H1 (cell line): ENCODE data around the gene SLC22A31. TPM values are rescaled to one million over a fixed set of nuclear protein-coding genes. Genes with fewer than 3 reads are reported as not detected.

ENCODE experiments used
- CTCF ChIA-PET: fragments of 300-600 bp; sonication (Branson Sonifier 250); formaldehyde crosslinking; loops from one replicate; lab custom pipeline; 2021; ENCODE audit not compliant: partially characterized antibody; lab: Charles Lee
- POLR2A ChIA-PET: fragments of 300-600 bp; sonication (Branson Sonifier 250); formaldehyde crosslinking; loops from one replicate; lab custom pipeline; 2021; ENCODE audit warnings: inconsistent platforms; ENCODE audit not compliant: partially characterized antibody; lab: Charles Lee
- DNase-seq, 2 experiments: peaks; one replicate each; pipeline versions ENCODE4 v3.0.0 to v3.0.0-alpha.2; 2010 to 2022; ENCODE audit warnings: low spot score in 2 of 2, low read depth in 1 of 2, mixed read lengths in 1 of 2
- FAIRE-seq: peaks from 2 replicates; lab custom pipeline; 2011; peaks lifted over from hg19 to GRCh38; lab: Jason Lieb, UNC
- H2AFZ ChIP-seq: 2 replicates; pipeline ENCODE4 v1.8.1; 2012; ENCODE audit warnings: low read length, inconsistent platforms
- H2AK5ac ChIP-seq: 2 replicates; pipeline ENCODE4 v1.6.1; 2013; ENCODE audit warnings: low read depth, low read length
- H2BK120ac ChIP-seq: replicated peaks from 2 replicates; pipeline ENCODE3; 2013; ENCODE audit warnings: low read depth, low read length, inconsistent platforms
- H2BK12ac ChIP-seq: 2 replicates; pipeline ENCODE4 v1.6.1; 2013; ENCODE audit warnings: low read depth, low read length
- H2BK15ac ChIP-seq: 2 replicates; pipeline ENCODE4 v1.6.1; 2013; ENCODE audit warnings: low read length
- H2BK20ac ChIP-seq: 2 replicates; pipeline ENCODE4 v1.6.1; 2013; ENCODE audit warnings: low read length
- H2BK5ac ChIP-seq: 2 replicates; pipeline ENCODE4 v1.6.1; 2013; ENCODE audit warnings: low read depth, low read length
- H3K14ac ChIP-seq: 2 replicates; pipeline ENCODE4 v1.6.1; 2013; ENCODE audit warnings: inconsistent platforms; ENCODE audit not compliant: insufficient read length
- H3K18ac ChIP-seq: 2 replicates; pipeline ENCODE4 v1.6.1; 2013; ENCODE audit warnings: low read length; ENCODE audit errors: extremely low read depth
- H3K23ac ChIP-seq: 2 replicates; pipeline ENCODE4 v1.6.1; 2013; ENCODE audit warnings: inconsistent platforms; ENCODE audit not compliant: insufficient read length
- H3K23me2 ChIP-seq: 2 replicates; pipeline ENCODE4 v1.6.1; 2013; ENCODE audit warnings: low read depth, low read length
- H3K27ac ChIP-seq: 2 replicates; pipeline ENCODE4 v1.6.1; 2011; ENCODE audit warnings: low read depth, low read length, inconsistent platforms
- H3K27me3 ChIP-seq, 4 experiments: replicated peaks in 1 of 4; 1 replicate in 1 of 4; 2 replicates in 3 of 4; pipeline versions ENCODE4 v1.6.1 to v1.8.1; 2011 to 2013; ENCODE audit warnings: low read length in 3 of 4, mild to moderate bottlenecking in 3 of 4, inconsistent platforms in 2 of 4, mixed read lengths in 2 of 4, moderate library complexity in 1 of 4; ENCODE audit not compliant: control insufficient read depth in 3 of 4, insufficient read depth in 3 of 4; ENCODE audit errors: extremely low read depth in 1 of 4
- H3K36me3 ChIP-seq, 4 experiments: 2 replicates each; pipeline versions ENCODE4 v1.6.1 to v1.8.1; 2011 to 2013; ENCODE audit warnings: mild to moderate bottlenecking in 4 of 4, low read length in 3 of 4, moderate library complexity in 2 of 4, control low read depth in 1 of 4, inconsistent platforms in 1 of 4; ENCODE audit not compliant: insufficient read depth in 4 of 4, control insufficient read depth in 2 of 4
- H3K4ac ChIP-seq: replicated peaks from 2 replicates; pipeline ENCODE3; 2013; ENCODE audit warnings: low read length, low read depth, mixed read lengths, inconsistent platforms; ENCODE audit not compliant: insufficient read length
- H3K4me1 ChIP-seq, 4 experiments: replicated peaks in 1 of 4; 1 replicate in 1 of 4; 2 replicates in 3 of 4; pipeline versions ENCODE4 v1.6.1 to v1.8.1; 2011 to 2013; ENCODE audit warnings: low read length in 3 of 4, inconsistent platforms in 2 of 4, mixed read lengths in 1 of 4; ENCODE audit not compliant: insufficient read depth in 4 of 4, control insufficient read depth in 3 of 4
- H3K4me2 ChIP-seq, 2 experiments: 2 replicates each; pipeline versions ENCODE4 v1.6.1 to v1.8.1; 2011 to 2013; ENCODE audit warnings: low read depth in 2 of 2, low read length in 2 of 2, control low read depth in 1 of 2, inconsistent platforms in 1 of 2, mild to moderate bottlenecking in 1 of 2; ENCODE audit not compliant: insufficient read depth in 1 of 2
- H3K4me3 ChIP-seq, 4 experiments: fragments of 200-600, 300-600 bp in 1 of 4; sonication (generic), shearing (Covaris generic), sonication (Bioruptor Twin) in 1 of 4; 2 replicates each; pipeline versions ENCODE4 v1.5.1 to v1.8.1; 2011 to 2016; ENCODE audit warnings: low read length in 4 of 4, low read depth in 3 of 4, control low read depth in 2 of 4, inconsistent platforms in 2 of 4, mild to moderate bottlenecking in 2 of 4, mixed read lengths in 1 of 4, moderate library complexity in 1 of 4; ENCODE audit not compliant: insufficient read depth in 2 of 4; ENCODE audit errors: extremely low read depth in 1 of 4
- H3K56ac ChIP-seq: replicated peaks from 2 replicates; pipeline ENCODE3; 2013; ENCODE audit warnings: low read depth, mild to moderate bottlenecking, mixed read lengths, low read length, inconsistent platforms; ENCODE audit not compliant: insufficient read length
- H3K79me1 ChIP-seq: 2 replicates; pipeline ENCODE4 v1.6.1; 2013; ENCODE audit warnings: low read depth, low read length, control low read depth
- H3K79me2 ChIP-seq, 2 experiments: 2 replicates each; pipeline versions ENCODE4 v1.6.1 to v1.8.1; 2012 to 2013; ENCODE audit warnings: low read length in 2 of 2, mild to moderate bottlenecking in 2 of 2, inconsistent platforms in 1 of 2; ENCODE audit not compliant: insufficient read depth in 2 of 2, control insufficient read depth in 1 of 2
- H3K9ac ChIP-seq, 4 experiments: replicated peaks in 1 of 4; 1 replicate in 1 of 4; 2 replicates in 3 of 4; pipeline versions ENCODE4 v1.6.1 to v1.8.1; 2011 to 2013; ENCODE audit warnings: low read depth in 3 of 4, low read length in 3 of 4, control low read depth in 2 of 4, mild to moderate bottlenecking in 2 of 4, moderate library complexity in 2 of 4, inconsistent platforms in 1 of 4; ENCODE audit errors: extremely low read depth in 1 of 4
- H3K9me3 ChIP-seq, 2 experiments: 2 replicates each; pipeline versions ENCODE4 v1.6.1 to v1.8.1; 2012 to 2013; ENCODE audit warnings: mild to moderate bottlenecking in 2 of 2, moderate library complexity in 2 of 2, control low read depth in 1 of 2, inconsistent platforms in 1 of 2, low read depth in 1 of 2, low read length in 1 of 2, mixed read lengths in 1 of 2; ENCODE audit not compliant: insufficient read depth in 2 of 2
- H4K20me1 ChIP-seq, 2 experiments: replicated peaks in 1 of 2; 2 replicates each; pipeline versions ENCODE3 to v1.8.1; 2011 to 2013; ENCODE audit warnings: inconsistent platforms in 2 of 2, low read length in 2 of 2, mild to moderate bottlenecking in 1 of 2; ENCODE audit not compliant: insufficient read depth in 2 of 2, control insufficient read depth in 1 of 2
- H4K5ac ChIP-seq: 2 replicates; pipeline ENCODE4 v1.6.1; 2013; ENCODE audit warnings: low read length, low read depth, mixed read lengths, inconsistent platforms; ENCODE audit not compliant: insufficient read length
- H4K8ac ChIP-seq: 2 replicates; pipeline ENCODE4 v1.8.0; 2013; ENCODE audit warnings: mild to moderate bottlenecking, moderate library complexity, low read length, inconsistent platforms; ENCODE audit not compliant: insufficient read depth; ENCODE audit errors: extremely low read depth
- H4K91ac ChIP-seq: replicated peaks from 2 replicates; pipeline ENCODE3; 2013; ENCODE audit warnings: low read length, mixed read lengths, inconsistent platforms; ENCODE audit not compliant: insufficient read length
- PHF8 ChIP-seq: fragments of 200-600 bp; sonication (generic); conservative IDR thresholded peaks from 2 replicates; pipeline ENCODE4 v1.7.1; 2012; ENCODE audit warnings: low read depth, mild to moderate bottlenecking, inconsistent platforms, low read length, moderate library complexity
- WGBS, 2 experiments: shearing (Covaris generic) in 1 of 2; methylation state at CpG; one replicate each; pipeline versions ENCODE4 v1.1.6 to v1.1.7; 2013 to 2015; ENCODE audit warnings: low lambda C conversion rate in 2 of 2, mixed read lengths in 2 of 2, inconsistent platforms in 1 of 2, low coverage in 1 of 2, missing lambda C conversion rate in 1 of 2; ENCODE audit not compliant: insufficient replicate concordance in 2 of 2, insufficient coverage in 1 of 2, insufficient read length in 1 of 2; ENCODE audit errors: extremely low coverage in 1 of 2, missing lambda C conversion rate in 1 of 2; 5-methylcytosine and 5-hydroxymethylcytosine counted together
- polyA plus RNA-seq, 7 experiments: library from polyadenylated mRNA; depleted of rRNA in 3 of 7; stranded (reverse) in 5 of 7; unstranded in 2 of 7; fragments of >200 nt in 5 of 7; fragments of 200-250 nt in 2 of 7; gene quantifications; 1 replicate in 5 of 7; 2 replicates in 1 of 7; 4 replicates in 1 of 7; pipeline versions ENCODE4 v1.2.1 to v1.2.3, GENCODE V29; 2011 to 2013; ENCODE audit warnings: missing spikeins in 2 of 7, mixed read lengths in 2 of 7
- total RNA-seq: library from RNA; stranded (reverse); fragmentation: NEBNext Ultra II Directional; extraction: Animal tissue kit (Norgen Biotek cat#: 25700); gene quantifications from 2 replicates; pipeline ENCODE4 v1.2.1, GENCODE V29; 2021

Gene SLC22A31
- total and polyA plus RNA-seq, 2 of the 8 experiments (the other 6 are each of a cell fraction or from before 2014, with no cell fraction given), result 7.7 to 10.6 TPM

- Histone ChIP-seq H3K23ac (no peak overlapping the region), H3K9ac (no peak overlapping the region), H2BK120ac (no peak overlapping the region), H3K56ac (no peak overlapping the region), H3K79me1 (peaks cover 9% of the 10 kb centered on the region; the same call in 1 of the 2 replicates), H3K79me2 (peaks cover 0 to 5% of the 10 kb centered on the region in 2 experiments; a peak in 1 of 4 replicates), H3K4ac (no peak overlapping the region), H2AFZ (no peak overlapping the region), H3K27ac (no peak overlapping the region), H2BK20ac (no peak overlapping the region), H2AK5ac (no peak overlapping the region), H4K8ac (no peak overlapping the region), H4K91ac (no peak overlapping the region), H3K4me3 (no peak overlapping the region), H3K27me3 (no peaks in the 10 kb centered on the region), H3K36me3 (peaks cover 31 to 84% (median 63%) of the 10 kb centered on the region in 4 experiments), H2BK5ac (no peak overlapping the region), H3K4me1 (no peaks in the 10 kb centered on the region), H2BK12ac (no peak overlapping the region), H3K4me2 (no peak overlapping the region), H3K18ac (no peak overlapping the region), H4K20me1 (no peaks in the 10 kb centered on the region), H3K9me3 (peaks cover 50 to 53% of the 10 kb centered on the region in 2 experiments), H2BK15ac (no peak overlapping the region), H3K23me2 (peaks cover 2% of the 10 kb centered on the region; the same call in 1 of the 2 replicates), H4K5ac (no peak overlapping the region), H3K14ac (no peak overlapping the region)
- WGBS, 2 experiments, result 87% methylated on average over 14 of the region's 14 CpGs; no CpG with 5 or more reads in 1 of the 2 experiments
- TF ChIP-seq PHF8, result no peak
- POLR2A ChIA-PET, result no interaction called here
- CTCF ChIA-PET, result no interaction called here
- FAIRE-seq, result no peak
- DNase-seq, result no peak
Observed at GRCh38 chr16:89230255-89230654, 29.9 kb upstream of the SLC22A31 start.
